Epithelial cell of proximal tubule (primary cell): ENCODE results near the gene LCT. TPM values are rescaled to one million over a fixed set of nuclear protein-coding genes. Genes with fewer than 3 reads are reported as not detected.

Experiments
- DNase-seq: peaks from one replicate; pipeline ENCODE4 v3.0.0-alpha.2; 2011; ENCODE audit warnings: low read depth
- H3K4me3 ChIP-seq: 2 replicates; pipeline ENCODE4 v1.5.1; 2011; ENCODE audit warnings: low read depth, mild to moderate bottlenecking, low read length
- total RNA-seq: library from RNA; depleted of rRNA; stranded (reverse); fragments of >200 nt; gene quantifications from 2 replicates; pipeline ENCODE4 v1.2.3, GENCODE V29; 2015
- TF ChIP-seq, protein P1 (sequence below): conservative IDR thresholded peaks from 2 replicates; pipeline ENCODE4 v1.5.1; 2012; ENCODE audit warnings: low read depth, mild to moderate bottlenecking, low read length

LCT gene
- total RNA-seq, 1 donor from 2014 or later, result not detected

DNA sequence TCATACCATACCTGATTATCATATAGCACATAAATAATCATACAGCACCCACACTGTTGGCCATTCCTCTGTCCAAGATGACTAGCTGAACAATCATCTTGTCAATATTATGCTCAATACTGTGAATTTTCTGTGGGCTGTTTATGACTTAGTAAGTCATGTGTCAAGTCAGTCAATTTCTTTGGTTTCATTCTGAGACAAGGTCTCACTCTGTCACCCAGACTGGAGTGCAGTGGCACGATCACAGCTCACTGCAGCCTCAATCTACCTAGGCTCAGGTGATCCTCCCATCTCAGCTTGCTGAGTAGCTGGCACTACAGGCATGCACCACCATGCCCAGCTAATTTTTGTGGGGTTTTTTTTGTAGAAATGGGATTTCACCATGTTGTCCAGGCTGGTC is 33.6 kb upstream of the LCT start:
- no peak for DNase-seq
- TF ChIP-seq, protein P1, sequence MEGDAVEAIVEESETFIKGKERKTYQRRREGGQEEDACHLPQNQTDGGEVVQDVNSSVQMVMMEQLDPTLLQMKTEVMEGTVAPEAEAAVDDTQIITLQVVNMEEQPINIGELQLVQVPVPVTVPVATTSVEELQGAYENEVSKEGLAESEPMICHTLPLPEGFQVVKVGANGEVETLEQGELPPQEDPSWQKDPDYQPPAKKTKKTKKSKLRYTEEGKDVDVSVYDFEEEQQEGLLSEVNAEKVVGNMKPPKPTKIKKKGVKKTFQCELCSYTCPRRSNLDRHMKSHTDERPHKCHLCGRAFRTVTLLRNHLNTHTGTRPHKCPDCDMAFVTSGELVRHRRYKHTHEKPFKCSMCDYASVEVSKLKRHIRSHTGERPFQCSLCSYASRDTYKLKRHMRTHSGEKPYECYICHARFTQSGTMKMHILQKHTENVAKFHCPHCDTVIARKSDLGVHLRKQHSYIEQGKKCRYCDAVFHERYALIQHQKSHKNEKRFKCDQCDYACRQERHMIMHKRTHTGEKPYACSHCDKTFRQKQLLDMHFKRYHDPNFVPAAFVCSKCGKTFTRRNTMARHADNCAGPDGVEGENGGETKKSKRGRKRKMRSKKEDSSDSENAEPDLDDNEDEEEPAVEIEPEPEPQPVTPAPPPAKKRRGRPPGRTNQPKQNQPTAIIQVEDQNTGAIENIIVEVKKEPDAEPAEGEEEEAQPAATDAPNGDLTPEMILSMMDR, result no peak
- no peak overlapping the region for H3K4me3 ChIP-seq

DNA sequence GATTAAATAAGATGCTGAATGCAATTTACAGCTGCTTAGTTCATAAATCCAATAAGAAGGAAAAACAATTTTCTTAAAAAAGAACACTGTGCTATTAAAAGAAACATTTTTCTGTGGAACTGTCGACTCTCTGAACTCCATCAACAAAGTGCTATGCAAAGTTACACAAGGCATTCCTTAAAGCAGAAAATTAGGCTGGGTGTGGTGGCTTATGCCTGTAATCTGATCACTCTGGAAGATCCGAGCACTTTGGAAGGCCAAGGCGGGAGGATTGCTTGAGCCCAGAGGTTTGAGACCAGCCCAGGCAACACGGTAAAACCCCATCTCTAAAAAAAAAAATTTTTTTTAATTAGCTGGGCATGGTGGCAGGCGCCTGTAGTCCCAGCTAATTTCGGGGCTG is 26.2 kb upstream of the LCT start:
- TF ChIP-seq, protein P1, result no peak
- DNase-seq, result no peak

DNA sequence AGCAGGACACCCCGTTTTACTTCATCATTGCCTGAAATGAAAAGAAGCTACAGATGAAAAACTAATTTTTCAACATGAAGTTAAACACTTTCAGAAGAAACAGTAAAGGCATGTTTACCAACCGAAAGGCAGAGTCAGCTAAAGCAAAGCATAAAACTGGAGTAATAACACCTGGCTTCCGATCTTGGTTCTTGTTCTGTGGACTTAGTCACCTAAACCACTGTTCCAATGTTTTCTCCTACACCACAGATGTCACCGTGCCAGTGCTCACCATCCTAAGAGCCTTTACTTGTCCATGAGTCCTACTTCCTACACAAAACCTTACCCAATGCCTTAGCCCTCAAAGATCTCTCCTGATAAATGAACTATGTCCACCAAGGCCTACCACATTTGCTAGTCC is 25.7 kb upstream of the LCT start:
- TF ChIP-seq, protein P1, result no peak
- H3K4me3 ChIP-seq, result no peak overlapping the region
- no peak for DNase-seq

More for the DNA sequence above, 26.2 kb upstream of the LCT start:
- H3K4me3 ChIP-seq, result no peak overlapping the region

DNA sequence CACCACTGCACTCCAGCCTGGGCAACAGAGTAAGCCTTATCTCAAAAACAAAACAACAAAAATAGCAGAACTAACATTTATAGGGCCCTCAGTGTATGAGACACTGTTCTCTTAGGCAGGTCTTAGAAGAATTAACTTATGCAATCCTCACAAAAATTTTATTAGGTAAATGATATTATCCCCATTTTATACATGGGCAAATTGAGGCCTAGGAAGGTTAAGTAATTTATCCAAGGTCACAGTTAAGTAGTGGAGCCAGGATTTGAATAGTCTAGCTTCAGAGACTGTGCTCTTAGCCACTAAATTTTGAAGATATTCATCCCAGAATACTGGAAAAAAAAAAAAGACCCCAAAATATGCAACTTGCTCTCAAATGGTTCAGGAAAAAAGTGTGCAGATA is 16.4 kb upstream of the LCT start:
- H3K4me3 ChIP-seq, result no peak overlapping the region
- no peak for DNase-seq
- TF ChIP-seq, protein P1, result no peak

DNA sequence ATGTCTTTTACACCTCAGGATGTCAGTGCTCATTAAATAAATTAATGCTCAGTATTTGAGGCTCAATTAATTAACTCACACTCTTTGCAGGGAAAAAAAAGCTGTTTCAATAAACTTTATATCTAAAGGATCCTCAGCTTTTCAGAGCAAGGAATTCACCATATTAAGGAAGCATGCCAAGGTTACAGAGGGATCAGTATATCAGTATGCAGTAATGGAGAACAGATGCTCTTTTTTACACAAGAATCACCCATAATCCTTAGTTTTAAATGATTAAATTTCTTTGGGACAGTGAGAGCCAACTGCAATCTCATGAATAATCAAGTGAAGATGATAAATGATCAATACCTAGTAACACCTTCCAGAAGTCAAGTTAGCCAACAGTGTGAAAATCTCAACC is 14.9 kb upstream of the LCT start:
- no peak for DNase-seq
- no peak overlapping the region for H3K4me3 ChIP-seq
- TF ChIP-seq, protein P1, result no peak

DNA sequence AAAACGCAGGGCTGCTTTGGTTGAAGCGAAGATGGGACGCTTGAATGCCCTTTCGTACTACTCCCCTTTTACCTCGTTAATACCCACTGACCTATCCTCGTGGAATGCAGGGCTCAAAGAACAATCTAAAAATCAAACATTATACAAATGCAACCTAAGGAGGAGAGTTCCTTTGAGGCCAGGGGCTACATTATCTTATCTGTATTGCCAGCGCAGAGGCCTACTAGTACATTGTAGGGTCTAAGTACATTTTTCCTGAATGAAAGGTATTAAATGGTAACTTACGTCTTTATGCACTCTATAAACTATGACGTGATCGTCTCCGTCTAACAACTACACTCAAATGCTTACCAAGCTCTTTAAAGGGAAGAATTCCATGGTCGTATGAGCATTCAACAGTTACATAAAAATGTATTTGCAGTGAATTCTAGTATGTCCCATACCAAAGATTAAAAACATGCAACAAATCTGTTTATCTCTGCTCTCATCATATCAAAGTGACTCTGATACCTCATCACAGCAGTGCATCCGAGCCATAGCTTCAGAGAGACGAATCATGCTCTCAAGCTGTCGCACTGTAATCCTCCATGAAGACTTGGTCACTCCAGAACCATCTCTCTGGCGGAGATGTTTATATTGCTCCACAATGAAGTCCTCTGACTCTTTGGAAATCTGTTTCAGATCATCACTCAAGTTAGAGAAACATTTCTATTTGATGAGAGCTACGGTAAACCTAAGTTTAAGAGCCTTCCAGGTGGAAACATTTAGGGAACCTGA is 14.1 kb upstream of the LCT start:
- TF ChIP-seq, protein P1, result no peak
- no peak for DNase-seq
- no peak overlapping the region for H3K4me3 ChIP-seq

- no peak for DNase-seq
- no peak overlapping the region for H3K4me3 ChIP-seq
- TF ChIP-seq, protein P1, result no peak
Measured at GRCh38 chr2:135849087-135849486, 12.1 kb upstream of the LCT start.
